ENCODE measurements around the gene ANKRD11.
"Not testable (repeated sequence)": the region's sequence is repeated elsewhere in the genome, so short reads cannot be mapped to it uniquely, and the experiment has no call there.

ANKRD11 gene

GRCh38 chr16:89314854-89315253, 175.5 kb downstream of the ANKRD11 start:
- no peak for DNase-seq (ENCODE audit: low spot score)

GRCh38 chr16:89314357-89314756, 176.0 kb downstream of the ANKRD11 start:
- no peak for DNase-seq (ENCODE audit: low spot score)

- DNase-seq (ENCODE audit: low spot score): no peak
These were observed 176.8 kb downstream of the ANKRD11 start for GRCh38 chr16:89313583-89313982.

GRCh38 chr16:89312598-89313299, 177.6 kb downstream of the ANKRD11 start:
- no peak for DNase-seq (ENCODE audit: low spot score)

- DNase-seq (ENCODE audit: low spot score): no peak
These were observed 178.2 kb downstream of the ANKRD11 start for GRCh38 chr16:89312194-89312593.

GRCh38 chr16:89311636-89312035, 178.7 kb downstream of the ANKRD11 start:
- DNase-seq (ENCODE audit: low spot score): no peak

- no peak for DNase-seq (ENCODE audit: low spot score)
These were observed 180.8 kb downstream of the ANKRD11 start for GRCh38 chr16:89309438-89310122.

GRCh38 chr16:89308391-89309333, 181.7 kb downstream of the ANKRD11 start:
- DNase-seq (ENCODE audit: low spot score): no peak

- no peak for DNase-seq (ENCODE audit: low spot score)
These were observed 182.9 kb downstream of the ANKRD11 start for GRCh38 chr16:89307421-89307805.

GRCh38 chr16:89306457-89307420, 183.6 kb downstream of the ANKRD11 start:
- DNase-seq (ENCODE audit: low spot score): not testable (repeated sequence)

GRCh38 chr16:89304941-89305705, 185.2 kb downstream of the ANKRD11 start:
- DNase-seq (ENCODE audit: low spot score): no peak

- DNase-seq (ENCODE audit: low spot score): no peak
These were observed 186.0 kb downstream of the ANKRD11 start for GRCh38 chr16:89304181-89304851.

GRCh38 chr16:89303617-89304016, 186.7 kb downstream of the ANKRD11 start:
- DNase-seq (ENCODE audit: low spot score): no peak

- DNase-seq (ENCODE audit: low spot score): no peak
These were observed 189.4 kb downstream of the ANKRD11 start for GRCh38 chr16:89300976-89301360.

GRCh38 chr16:89300311-89300975, 189.9 kb downstream of the ANKRD11 start:
- no peak for DNase-seq (ENCODE audit: low spot score)

- not testable (repeated sequence) for DNase-seq (ENCODE audit: low spot score)
These were observed 190.8 kb downstream of the ANKRD11 start for GRCh38 chr16:89299357-89300111.

- no peak for DNase-seq (ENCODE audit: low spot score)
These were observed 191.6 kb downstream of the ANKRD11 start for GRCh38 chr16:89298623-89299225.

GRCh38 chr16:89297910-89298545, 192.3 kb downstream of the ANKRD11 start:
- no peak for DNase-seq (ENCODE audit: low spot score)
